Psoas muscle (tissue), 8 donors: Measurements from ENCODE around the gene ABCA7. TPM values are rescaled to one million over a fixed set of nuclear protein-coding genes. Genes with fewer than 3 reads are reported as not detected.
A peak's percentile ranks its signal among the peaks of the same experiment; 100 is the strongest.
"Not testable (repeated sequence)": the region's sequence is repeated elsewhere in the genome, so short reads cannot be mapped to it uniquely, and the experiment has no call there.

Experiments
- ATAC-seq, 4 donors: fragments of 200-7000 bp; cut with Tn5 transposase; one replicate each; pipeline ENCODE4 v1.9.1; 2020; ENCODE audit warnings: moderate library complexity in 3 of 4, mild to moderate bottlenecking in 2 of 4
- DNase-seq, 2 donors: peaks; one replicate each; pipeline ENCODE4 v3.0.0-alpha.2; 2020
- H3K27ac ChIP-seq: fragments of 200-600 bp; one replicate; pipeline ENCODE4 v1.8.0; 2022
- H3K27me3 ChIP-seq, 3 donors: fragments of 200-600 bp in 1 of 3; one replicate each; pipeline versions ENCODE4 v1.6.1 to v1.8.0; 2013 to 2022; ENCODE audit warnings: low read length in 2 of 3, mild to moderate bottlenecking in 2 of 3, moderate library complexity in 1 of 3; ENCODE audit not compliant: insufficient read depth in 3 of 3
- H3K36me3 ChIP-seq, 2 donors: fragments of 200-600 bp in 1 of 2; one replicate each; pipeline versions ENCODE4 v1.6.1 to v1.8.0; 2013 to 2022; ENCODE audit warnings: low read depth in 1 of 2, mild to moderate bottlenecking in 1 of 2, moderate library complexity in 1 of 2; ENCODE audit not compliant: insufficient read depth in 1 of 2
- H3K4me1 ChIP-seq: fragments of 200-600 bp; one replicate; pipeline ENCODE4 v1.8.0; 2022
- H3K4me3 ChIP-seq: fragments of 200-600 bp; one replicate; pipeline ENCODE4 v1.8.0; 2022; ENCODE audit warnings: mild to moderate bottlenecking
- H3K9me3 ChIP-seq: fragments of 200-600 bp; one replicate; pipeline ENCODE4 v1.8.0; 2022
- CTCF ChIP-seq: fragments of 200-600 bp; IDR thresholded peaks from one replicate; pipeline ENCODE4 v1.8.0; 2022; ENCODE audit warnings: antibody characterized with exemption
- WGBS, 3 donors: extraction: QIAGEN DNeasy Blood & Tissue Kit; methylation state at CpG; one replicate each; pipeline versions ENCODE4 v1.1.6 to v1.1.7; 2013; 5-methylcytosine and 5-hydroxymethylcytosine counted together
- intact Hi-C, 2 donors: fragments of 100-400 bp; cut with DNase I; formaldehyde crosslinking; loops; one replicate each; pipeline versions ENCODE4 v1.11.0 to v1.14.2; 2022
- polyA plus RNA-seq, 3 donors: library from polyadenylated mRNA; stranded (reverse); fragments of 200-250 nt; gene quantifications; one replicate each; pipeline ENCODE4 v1.2.3, GENCODE V29; 2013
- total RNA-seq, 4 donors: library from RNA; stranded (reverse); fragmentation: NEBNext Ultra II Directional in 2 of 4; extraction: Animal tissue kit (Norgen Biotek cat#: 25700) in 2 of 4; gene quantifications; one replicate each; pipeline versions ENCODE4 v1.2.1 to v1.2.4, GENCODE V29; 2021 to 2023
- donor health status: healthy with polysubstance abuse.
- donor health status: DM: no; HTN: no; CAD: no; lungs with moderate emphysema.
- donor health status: Bipolar disorder and iron deficiency.
- donor health status: healthy.
- donor health status: DM: yes; HTN: yes; CAD: no.
- donor health status: DM: no; HTN: no; CAD: no.
- donor health status: DM: no; HTN: no; CAD: no.
- donor health status: DM: yes; HTN: yes; CAD: no.

Gene ABCA7
- total and polyA plus RNA-seq, 7 donors = 2.6 to 19.5 (median 10.1) TPM

GRCh38 chr19:1113986-1114483 lies 74.1 kb downstream of the ABCA7 start:
- H3K9me3 ChIP-seq = no peaks in the 10 kb centered on the region
- H3K4me3 ChIP-seq = peak overlapping the region; percentile 33
- ATAC-seq (peak in 2 of 4 donors; percentile 0 to 2), DNase-seq (no peak)
- peaks cover 8 to 87% of the 10 kb centered on the region in 2 donors for H3K36me3 ChIP-seq
- intact Hi-C loops = loop anchor here (5.0 kb wide), 2 partner anchors 78 to 128 kb away; partner anchors contain the start of gene ATP5F1D (in 1 of the 2)
- H3K27ac ChIP-seq = peak overlapping the region; percentile 80
- no peaks in the 10 kb centered on the region for H3K27me3 ChIP-seq
- no peaks in the 10 kb centered on the region for H3K4me1 ChIP-seq
- 85 to 90% (median 88%) methylated on average over 23 to 25 of the region's 25 CpGs for WGBS, 3 donors
- no peak for TF ChIP-seq CTCF

GRCh38 chr19:1114728-1115127 lies 74.8 kb downstream of the ABCA7 start:
- 91 to 98% (median 95%) methylated on average over 9 of the region's 9 CpGs for WGBS, 3 donors
- not testable (repeated sequence) for H3K4me3 ChIP-seq, H3K27ac ChIP-seq, DNase-seq, H3K9me3 ChIP-seq, ATAC-seq, H3K27me3 ChIP-seq, H3K4me1 ChIP-seq
- peaks cover 6 to 88% of the 10 kb centered on the region in 2 donors for H3K36me3 ChIP-seq
- intact Hi-C loops = loop anchor here (5.0 kb wide), 2 partner anchors 78 to 128 kb away; partner anchors contain the start of gene ATP5F1D (in 1 of the 2)

Other genes with a start within 250 kb of the ABCA7 start
- gene PTBP1, start 242.7 kb upstream of the ABCA7 start, total RNA-seq = 10 to 100 TPM; 36.5 to 69.4 (median 60.8) TPM
- 10 to 100 TPM; 24.2 to 36.3 (median 25.1) TPM for gene PTBP1, start 242.7 kb upstream of the ABCA7 start, polyA plus RNA-seq
- gene PLPPR3, start 218.2 kb upstream of the ABCA7 start, total RNA-seq = not detected
- gene PLPPR3, start 218.2 kb upstream of the ABCA7 start, polyA plus RNA-seq = not detected
- under 1 TPM in 1 of 4 donors, not detected in 3; 0.69 TPM for gene AZU1, start 212.3 kb upstream of the ABCA7 start, total RNA-seq
- not detected for gene AZU1, start 212.3 kb upstream of the ABCA7 start, polyA plus RNA-seq
- under 1 TPM in 2 of 4 donors, not detected in 2; 0.22 to 0.34 TPM for gene PRTN3, start 199.1 kb upstream of the ABCA7 start, total RNA-seq
- under 1 TPM in 2 of 3 donors, not detected in 1; 0.04 to 0.05 TPM for gene PRTN3, start 199.1 kb upstream of the ABCA7 start, polyA plus RNA-seq
- under 1 TPM in 2 of 4 donors, not detected in 2; 0.39 to 0.55 TPM for gene ELANE, start 187.8 kb upstream of the ABCA7 start, total RNA-seq
- gene ELANE, start 187.8 kb upstream of the ABCA7 start, polyA plus RNA-seq = under 1 TPM; 0.55 to 0.95 (median 0.92) TPM
- gene CFD, start 180.4 kb upstream of the ABCA7 start, total RNA-seq = 10 to 100 TPM; 56.8 to 79.9 (median 64.2) TPM
- 100 to 1,000 TPM in 2 of 3 donors, 10 to 100 TPM in 1; 87.1 to 142 (median 142) TPM for gene CFD, start 180.4 kb upstream of the ABCA7 start, polyA plus RNA-seq
- gene MED16, start 146.9 kb upstream of the ABCA7 start, total RNA-seq = 10 to 100 TPM; 47.0 to 66.5 (median 56.7) TPM
- gene MED16, start 146.9 kb upstream of the ABCA7 start, polyA plus RNA-seq = 10 to 100 TPM; 30.7 to 55.8 (median 51.3) TPM
- not detected for gene RNU6-9, start 146.6 kb upstream of the ABCA7 start, total RNA-seq
- not detected for gene RNU6-9, start 146.6 kb upstream of the ABCA7 start, polyA plus RNA-seq
- gene R3HDM4, start 126.9 kb upstream of the ABCA7 start, total RNA-seq = 10 to 100 TPM; 17.8 to 56.8 (median 50.6) TPM
- 10 to 100 TPM; 37.4 to 92.0 (median 60.8) TPM for gene R3HDM4, start 126.9 kb upstream of the ABCA7 start, polyA plus RNA-seq
- gene KISS1R, start 122.8 kb upstream of the ABCA7 start, total RNA-seq = not detected
- gene KISS1R, start 122.8 kb upstream of the ABCA7 start, polyA plus RNA-seq = under 1 TPM in 1 of 3 donors, not detected in 2; 0.16 TPM
- 1 to 10 TPM; 4.2 to 6.7 (median 4.9) TPM for gene ARID3A, start 114.1 kb upstream of the ABCA7 start, total RNA-seq
- gene ARID3A, start 114.1 kb upstream of the ABCA7 start, polyA plus RNA-seq = 1 to 10 TPM; 2.3 to 4.2 (median 3.2) TPM
- 10 to 100 TPM; 17.4 to 28.0 (median 20.3) TPM for gene WDR18, start 55.8 kb upstream of the ABCA7 start, total RNA-seq
- gene WDR18, start 55.8 kb upstream of the ABCA7 start, polyA plus RNA-seq = 10 to 100 TPM; 30.8 to 77.9 (median 39.0) TPM
- gene GRIN3B, start 39.7 kb upstream of the ABCA7 start, total RNA-seq = under 1 TPM in 1 of 4 donors, not detected in 3; 0.16 TPM
- gene GRIN3B, start 39.7 kb upstream of the ABCA7 start, polyA plus RNA-seq = under 1 TPM in 1 of 3 donors, not detected in 2; 0.01 TPM
- gene TMEM259, start 19.0 kb upstream of the ABCA7 start, total RNA-seq = 100 to 1,000 TPM in 1 of 4 donors, 10 to 100 TPM in 3; 67.1 to 128 (median 87.4) TPM
- 100 to 1,000 TPM in 1 of 3 donors, 10 to 100 TPM in 2; 80.6 to 133 (median 89.9) TPM for gene TMEM259, start 19.0 kb upstream of the ABCA7 start, polyA plus RNA-seq
- gene RNU6-2, start 18.6 kb upstream of the ABCA7 start, total RNA-seq = not detected
- not detected for gene RNU6-2, start 18.6 kb upstream of the ABCA7 start, polyA plus RNA-seq
- gene CNN2, start 13.5 kb upstream of the ABCA7 start, total RNA-seq = 1 to 10 TPM; 3.0 to 9.5 (median 8.5) TPM
- gene CNN2, start 13.5 kb upstream of the ABCA7 start, polyA plus RNA-seq = 1 to 10 TPM; 1.7 to 6.3 (median 2.3) TPM
- 1 to 10 TPM; 2.0 to 4.0 (median 3.2) TPM for gene ARHGAP45, start 27.1 kb downstream of the ABCA7 start, total RNA-seq
- gene ARHGAP45, start 27.1 kb downstream of the ABCA7 start, polyA plus RNA-seq = 1 to 10 TPM; 1.2 to 1.8 (median 1.8) TPM
- gene POLR2E, start 55.3 kb downstream of the ABCA7 start, total RNA-seq = 100 to 1,000 TPM; 133 to 147 (median 143) TPM
- 100 to 1,000 TPM; 170 to 243 (median 217) TPM for gene POLR2E, start 55.3 kb downstream of the ABCA7 start, polyA plus RNA-seq
- 100 to 1,000 TPM; 279 to 560 (median 304) TPM for gene GPX4, start 63.9 kb downstream of the ABCA7 start, total RNA-seq
- 100 to 1,000 TPM; 490 to 762 (median 618) TPM for gene GPX4, start 63.9 kb downstream of the ABCA7 start, polyA plus RNA-seq
- gene SBNO2, start 134.2 kb downstream of the ABCA7 start, total RNA-seq = 100 to 1,000 TPM in 1 of 4 donors, 10 to 100 TPM in 3; 20.9 to 138 (median 76.9) TPM
- 10 to 100 TPM; 18.5 to 47.2 (median 20.2) TPM for gene SBNO2, start 134.2 kb downstream of the ABCA7 start, polyA plus RNA-seq
- gene STK11, start 165.7 kb downstream of the ABCA7 start, total RNA-seq = 10 to 100 TPM; 83.5 to 95.0 (median 88.3) TPM
- 100 to 1,000 TPM in 1 of 3 donors, 10 to 100 TPM in 2; 64.9 to 133 (median 83.4) TPM for gene STK11, start 165.7 kb downstream of the ABCA7 start, polyA plus RNA-seq
- gene CBARP, start 197.9 kb downstream of the ABCA7 start, total RNA-seq = 1 to 10 TPM in 2 of 4 donors, under 1 TPM in 2; 0.41 to 4.0 (median 1.5) TPM
- 10 to 100 TPM in 1 of 3 donors, under 1 TPM in 2; 0.75 to 19.0 (median 0.88) TPM for gene CBARP, start 197.9 kb downstream of the ABCA7 start, polyA plus RNA-seq
- gene ATP5F1D, start 201.6 kb downstream of the ABCA7 start, total RNA-seq = 100 to 1,000 TPM; 362 to 759 (median 472) TPM
- gene ATP5F1D, start 201.6 kb downstream of the ABCA7 start, polyA plus RNA-seq = 100 to 1,000 TPM; 310 to 858 (median 690) TPM
- gene MIDN, start 208.5 kb downstream of the ABCA7 start, total RNA-seq = 100 to 1,000 TPM in 3 of 4 donors, 10 to 100 TPM in 1; 84.7 to 331 (median 217) TPM
- 100 to 1,000 TPM in 1 of 3 donors, 10 to 100 TPM in 2; 29.2 to 147 (median 36.4) TPM for gene MIDN, start 208.5 kb downstream of the ABCA7 start, polyA plus RNA-seq
- gene CIRBP, start 229.2 kb downstream of the ABCA7 start, total RNA-seq = 100 to 1,000 TPM; 137 to 591 (median 245) TPM
- gene CIRBP, start 229.2 kb downstream of the ABCA7 start, polyA plus RNA-seq = 100 to 1,000 TPM; 249 to 321 (median 317) TPM
- 10 to 100 TPM in 3 of 4 donors, 1 to 10 TPM in 1; 9.0 to 18.1 (median 14.0) TPM for gene FAM174C, start 235.4 kb downstream of the ABCA7 start, total RNA-seq
- gene FAM174C, start 235.4 kb downstream of the ABCA7 start, polyA plus RNA-seq = 10 to 100 TPM; 21.8 to 88.8 (median 47.6) TPM
- not detected for gene EFNA2, start 245.8 kb downstream of the ABCA7 start, total RNA-seq
- gene EFNA2, start 245.8 kb downstream of the ABCA7 start, polyA plus RNA-seq = not detected